Measurements from ENCODE around the gene SLN.

DNA sequence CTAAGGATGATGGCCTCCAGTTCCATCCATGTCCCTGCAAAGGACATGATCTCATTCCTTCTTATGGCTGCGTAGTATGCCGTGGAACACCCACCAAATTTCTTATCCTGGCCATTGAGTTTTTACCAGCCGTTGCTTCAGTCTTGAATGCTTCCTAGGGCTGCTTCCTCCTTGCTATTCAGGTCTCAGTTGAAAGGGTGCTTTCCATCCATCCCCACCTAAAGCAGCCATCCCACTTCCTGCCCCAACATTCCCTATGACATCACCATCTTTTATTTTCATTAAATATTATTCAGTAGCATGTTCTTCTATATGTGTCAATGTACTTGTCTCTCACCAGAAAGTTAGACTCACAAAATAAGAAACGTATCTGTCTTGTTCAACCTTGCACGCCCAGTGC, 40.7 kb upstream of the SLN start:
- TF ChIP-seq, protein P1, sequence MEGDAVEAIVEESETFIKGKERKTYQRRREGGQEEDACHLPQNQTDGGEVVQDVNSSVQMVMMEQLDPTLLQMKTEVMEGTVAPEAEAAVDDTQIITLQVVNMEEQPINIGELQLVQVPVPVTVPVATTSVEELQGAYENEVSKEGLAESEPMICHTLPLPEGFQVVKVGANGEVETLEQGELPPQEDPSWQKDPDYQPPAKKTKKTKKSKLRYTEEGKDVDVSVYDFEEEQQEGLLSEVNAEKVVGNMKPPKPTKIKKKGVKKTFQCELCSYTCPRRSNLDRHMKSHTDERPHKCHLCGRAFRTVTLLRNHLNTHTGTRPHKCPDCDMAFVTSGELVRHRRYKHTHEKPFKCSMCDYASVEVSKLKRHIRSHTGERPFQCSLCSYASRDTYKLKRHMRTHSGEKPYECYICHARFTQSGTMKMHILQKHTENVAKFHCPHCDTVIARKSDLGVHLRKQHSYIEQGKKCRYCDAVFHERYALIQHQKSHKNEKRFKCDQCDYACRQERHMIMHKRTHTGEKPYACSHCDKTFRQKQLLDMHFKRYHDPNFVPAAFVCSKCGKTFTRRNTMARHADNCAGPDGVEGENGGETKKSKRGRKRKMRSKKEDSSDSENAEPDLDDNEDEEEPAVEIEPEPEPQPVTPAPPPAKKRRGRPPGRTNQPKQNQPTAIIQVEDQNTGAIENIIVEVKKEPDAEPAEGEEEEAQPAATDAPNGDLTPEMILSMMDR (IDR thresholded peaks at IDR 0.05 in 2 of 3, conservative IDR thresholded peaks at IDR 0.05 in 1 of 3; ENCODE audit: borderline replicate concordance in 1 of 3, insufficient read depth in 1 of 3, low read depth in 2 of 3, low read length in 2 of 3): no peak
- TF ChIP-seq YY1 (IDR thresholded peaks at IDR 0.05; ENCODE audit: extremely low read depth, insufficient replicate concordance, low read depth, low read length): no peak
- TF ChIP-seq EGR1 (IDR thresholded peaks at IDR 0.05; ENCODE audit: low read depth): no peak
- no peak for TF ChIP-seq ZFX (IDR thresholded peaks at IDR 0.05)
- TF ChIP-seq POLR2A (IDR thresholded peaks at IDR 0.05; ENCODE audit: borderline replicate concordance, extremely low read depth, insufficient read depth, insufficient read length): no peak
- no peak for TF ChIP-seq JUND (IDR thresholded peaks at IDR 0.05)
- no peak for TF ChIP-seq POLR2AphosphoS5 (IDR thresholded peaks at IDR 0.05; ENCODE audit: low read depth, low read length)
- no peak for TF ChIP-seq RAD21 (IDR thresholded peaks at IDR 0.05; ENCODE audit: low read depth)
- no peak for TF ChIP-seq MAX (IDR thresholded peaks at IDR 0.05)
- TF ChIP-seq CEBPB (IDR thresholded peaks at IDR 0.05; ENCODE audit: low read depth): no peak
- no peak for TF ChIP-seq REST (IDR thresholded peaks at IDR 0.05; ENCODE audit: low read depth)

All from HCT116 (cell line).